HEK293 (cell line): ENCODE measurements around the gene TBC1D4.

ENCODE experiments used
- KLF8 ChIP-seq: fragments of 450-650 bp; formaldehyde crosslinking; IDR thresholded peaks from 2 replicates; pipeline ENCODE4 v1.5.1; 2016; ENCODE audit warnings: missing biosample characterization, missing genetic modification characterization
- YY1 ChIP-seq: fragments of 450-650 bp; formaldehyde crosslinking; IDR thresholded peaks from 2 replicates; pipeline ENCODE4 v1.5.1; 2018; ENCODE audit warnings: missing biosample characterization, missing genetic modification characterization
- ZBTB7A ChIP-seq: fragments of 450-650 bp; formaldehyde crosslinking; IDR thresholded peaks from 2 replicates; pipeline ENCODE4 v1.5.1; 2016; ENCODE audit warnings: low read depth, missing biosample characterization, missing genetic modification characterization
- ZFP3 ChIP-seq: fragments of 450-650 bp; formaldehyde crosslinking; IDR thresholded peaks from 2 replicates; pipeline ENCODE4 v1.5.1; 2016; ENCODE audit warnings: low read depth, missing biosample characterization, missing genetic modification characterization
- ZNF174 ChIP-seq: fragments of 450-650 bp; formaldehyde crosslinking; IDR thresholded peaks from 2 replicates; pipeline ENCODE4 v1.5.0; 2017; ENCODE audit warnings: missing biosample characterization, mild to moderate bottlenecking, missing genetic modification characterization
- ZNF549 ChIP-seq: fragments of 450-650 bp; IDR thresholded peaks from 2 replicates; pipeline ENCODE4 v1.5.1; 2018; ENCODE audit warnings: missing biosample characterization, missing genetic modification characterization, mild to moderate bottlenecking, inconsistent platforms, moderate library complexity
- ZNF658 ChIP-seq: fragments of 450-650 bp; formaldehyde crosslinking; IDR thresholded peaks from 2 replicates; pipeline ENCODE4; 2016; ENCODE audit warnings: missing biosample characterization, missing genetic modification characterization
- ZNF677 ChIP-seq: fragments of 450-650 bp; IDR thresholded peaks from 2 replicates; pipeline ENCODE4 v1.5.0; 2018; ENCODE audit warnings: missing biosample characterization, mild to moderate bottlenecking, missing genetic modification characterization, moderate library complexity
- ZNF768 ChIP-seq: fragments of 450-650 bp; formaldehyde crosslinking; IDR thresholded peaks from 2 replicates; pipeline ENCODE4 v1.5.1; 2018; ENCODE audit warnings: missing biosample characterization, mild to moderate bottlenecking, missing genetic modification characterization
- ZSCAN30 ChIP-seq: fragments of 450-650 bp; IDR thresholded peaks from 2 replicates; pipeline ENCODE4 v1.5.1; 2018; ENCODE audit warnings: missing biosample characterization, mild to moderate bottlenecking, missing genetic modification characterization, moderate library complexity
- TF ChIP-seq, protein P1 (sequence below): fragments of 450-650 bp; formaldehyde crosslinking; IDR thresholded peaks from 2 replicates; pipeline ENCODE4 v1.5.1; 2016; ENCODE audit warnings: missing biosample characterization, missing genetic modification characterization
- TF ChIP-seq, protein P2 (sequence below): sonication (generic); formaldehyde crosslinking; IDR thresholded peaks from 2 replicates; pipeline ENCODE4 v1.8.1; 2022; ENCODE audit warnings: mild to moderate bottlenecking, moderate library complexity, missing genetic modification reagents
- TF ChIP-seq, protein P3 (sequence below): fragments of 450-650 bp; formaldehyde crosslinking; IDR thresholded peaks from 2 replicates; pipeline ENCODE4 v1.5.1; 2016; ENCODE audit warnings: missing biosample characterization, missing genetic modification characterization
- TF ChIP-seq, protein P4 (sequence below): fragments of 450-650 bp; formaldehyde crosslinking; IDR thresholded peaks from 2 replicates; pipeline ENCODE4 v1.5.1; 2016; ENCODE audit warnings: missing biosample characterization, missing genetic modification characterization, low read depth

DNA sequence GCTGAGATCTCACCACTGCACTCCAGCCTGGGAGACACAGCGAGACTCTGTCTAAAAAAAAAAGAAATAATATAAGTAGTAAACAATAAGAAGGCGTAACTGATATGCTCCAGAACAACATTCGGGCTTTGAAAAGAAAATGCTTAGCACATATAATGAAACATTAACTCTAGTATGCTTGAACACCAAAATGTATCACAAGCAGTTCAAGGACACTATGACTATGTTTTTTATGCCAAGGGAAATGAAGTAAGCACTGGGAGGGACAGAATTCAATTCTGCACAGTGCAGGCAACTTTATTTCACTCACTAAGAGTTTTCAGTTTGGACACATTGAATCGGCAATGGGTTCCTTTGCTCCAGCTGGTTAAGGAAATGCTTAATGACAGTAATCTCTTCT, 178.7 kb downstream of the TBC1D4 start:
- TF ChIP-seq, protein P1, sequence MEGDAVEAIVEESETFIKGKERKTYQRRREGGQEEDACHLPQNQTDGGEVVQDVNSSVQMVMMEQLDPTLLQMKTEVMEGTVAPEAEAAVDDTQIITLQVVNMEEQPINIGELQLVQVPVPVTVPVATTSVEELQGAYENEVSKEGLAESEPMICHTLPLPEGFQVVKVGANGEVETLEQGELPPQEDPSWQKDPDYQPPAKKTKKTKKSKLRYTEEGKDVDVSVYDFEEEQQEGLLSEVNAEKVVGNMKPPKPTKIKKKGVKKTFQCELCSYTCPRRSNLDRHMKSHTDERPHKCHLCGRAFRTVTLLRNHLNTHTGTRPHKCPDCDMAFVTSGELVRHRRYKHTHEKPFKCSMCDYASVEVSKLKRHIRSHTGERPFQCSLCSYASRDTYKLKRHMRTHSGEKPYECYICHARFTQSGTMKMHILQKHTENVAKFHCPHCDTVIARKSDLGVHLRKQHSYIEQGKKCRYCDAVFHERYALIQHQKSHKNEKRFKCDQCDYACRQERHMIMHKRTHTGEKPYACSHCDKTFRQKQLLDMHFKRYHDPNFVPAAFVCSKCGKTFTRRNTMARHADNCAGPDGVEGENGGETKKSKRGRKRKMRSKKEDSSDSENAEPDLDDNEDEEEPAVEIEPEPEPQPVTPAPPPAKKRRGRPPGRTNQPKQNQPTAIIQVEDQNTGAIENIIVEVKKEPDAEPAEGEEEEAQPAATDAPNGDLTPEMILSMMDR (tag by site-specific recombination), result no peak
- TF ChIP-seq YY1 (no peak), ZNF768 (no peak), ZFP3 (no peak), ZNF174 (tag by site-specific recombination) (no peak), ZNF677 (tag by site-specific recombination) (no peak), KLF8 (no peak), ZNF658 (tag by site-specific recombination) (no peak), ZSCAN30 (tag by site-specific recombination) (no peak), ZBTB7A (tag by site-specific recombination) (no peak), ZNF549 (no peak)
- TF ChIP-seq, protein P2, sequence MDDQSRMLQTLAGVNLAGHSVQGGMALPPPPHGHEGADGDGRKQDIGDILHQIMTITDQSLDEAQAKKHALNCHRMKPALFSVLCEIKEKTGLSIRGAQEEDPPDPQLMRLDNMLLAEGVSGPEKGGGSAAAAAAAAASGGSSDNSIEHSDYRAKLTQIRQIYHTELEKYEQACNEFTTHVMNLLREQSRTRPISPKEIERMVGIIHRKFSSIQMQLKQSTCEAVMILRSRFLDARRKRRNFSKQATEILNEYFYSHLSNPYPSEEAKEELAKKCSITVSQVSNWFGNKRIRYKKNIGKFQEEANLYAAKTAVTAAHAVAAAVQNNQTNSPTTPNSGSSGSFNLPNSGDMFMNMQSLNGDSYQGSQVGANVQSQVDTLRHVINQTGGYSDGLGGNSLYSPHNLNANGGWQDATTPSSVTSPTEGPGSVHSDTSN (CRISPR knock-in tag), result no peak
- TF ChIP-seq, protein P3, sequence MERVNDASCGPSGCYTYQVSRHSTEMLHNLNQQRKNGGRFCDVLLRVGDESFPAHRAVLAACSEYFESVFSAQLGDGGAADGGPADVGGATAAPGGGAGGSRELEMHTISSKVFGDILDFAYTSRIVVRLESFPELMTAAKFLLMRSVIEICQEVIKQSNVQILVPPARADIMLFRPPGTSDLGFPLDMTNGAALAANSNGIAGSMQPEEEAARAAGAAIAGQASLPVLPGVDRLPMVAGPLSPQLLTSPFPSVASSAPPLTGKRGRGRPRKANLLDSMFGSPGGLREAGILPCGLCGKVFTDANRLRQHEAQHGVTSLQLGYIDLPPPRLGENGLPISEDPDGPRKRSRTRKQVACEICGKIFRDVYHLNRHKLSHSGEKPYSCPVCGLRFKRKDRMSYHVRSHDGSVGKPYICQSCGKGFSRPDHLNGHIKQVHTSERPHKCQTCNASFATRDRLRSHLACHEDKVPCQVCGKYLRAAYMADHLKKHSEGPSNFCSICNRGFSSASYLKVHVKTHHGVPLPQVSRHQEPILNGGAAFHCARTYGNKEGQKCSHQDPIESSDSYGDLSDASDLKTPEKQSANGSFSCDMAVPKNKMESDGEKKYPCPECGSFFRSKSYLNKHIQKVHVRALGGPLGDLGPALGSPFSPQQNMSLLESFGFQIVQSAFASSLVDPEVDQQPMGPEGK (tag by site-specific recombination), result no peak
- TF ChIP-seq, protein P4, sequence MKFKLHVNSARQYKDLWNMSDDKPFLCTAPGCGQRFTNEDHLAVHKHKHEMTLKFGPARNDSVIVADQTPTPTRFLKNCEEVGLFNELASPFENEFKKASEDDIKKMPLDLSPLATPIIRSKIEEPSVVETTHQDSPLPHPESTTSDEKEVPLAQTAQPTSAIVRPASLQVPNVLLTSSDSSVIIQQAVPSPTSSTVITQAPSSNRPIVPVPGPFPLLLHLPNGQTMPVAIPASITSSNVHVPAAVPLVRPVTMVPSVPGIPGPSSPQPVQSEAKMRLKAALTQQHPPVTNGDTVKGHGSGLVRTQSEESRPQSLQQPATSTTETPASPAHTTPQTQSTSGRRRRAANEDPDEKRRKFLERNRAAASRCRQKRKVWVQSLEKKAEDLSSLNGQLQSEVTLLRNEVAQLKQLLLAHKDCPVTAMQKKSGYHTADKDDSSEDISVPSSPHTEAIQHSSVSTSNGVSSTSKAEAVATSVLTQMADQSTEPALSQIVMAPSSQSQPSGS (tag by site-specific recombination), result no peak
